K562 (cell line): ENCODE measurements around the gene CHCHD1. TPM values are rescaled to one million over a fixed set of nuclear protein-coding genes. Genes with fewer than 3 reads are reported as not detected.

Experiments used
- AFF4 ChIP-seq: sonication (generic); formaldehyde crosslinking; IDR thresholded peaks from 2 replicates; pipeline ENCODE4 v1.8.0; 2023; ENCODE audit warnings: mild to moderate bottlenecking, missing genetic modification reagents
- HOMEZ ChIP-seq: fragments of 250-450 bp; sonication (Bioruptor Pico); IDR thresholded peaks from 2 replicates; pipeline ENCODE4 v1.4.0; 2020; ENCODE audit warnings: mild to moderate bottlenecking, moderate library complexity
- MAX ChIP-seq: sonication (generic); formaldehyde crosslinking; IDR thresholded peaks from 2 replicates; pipeline ENCODE4 v1.9.0; 2022; ENCODE audit warnings: mild to moderate bottlenecking, missing genetic modification reagents
- PRMT5 ChIP-seq: sonication (generic); formaldehyde crosslinking; IDR thresholded peaks from 2 replicates; pipeline ENCODE4 v1.5.0; 2020; ENCODE audit warnings: missing genetic modification reagents
- SREBF2 ChIP-seq: sonication (generic); formaldehyde crosslinking; IDR thresholded peaks from 2 replicates; pipeline ENCODE4 v1.4.0; 2020; ENCODE audit warnings: mild to moderate bottlenecking, missing genetic modification reagents
- ZBTB40 ChIP-seq, 2 experiments: fragments of 450-650 bp in 1 of 2; sonication (generic) in 1 of 2; formaldehyde crosslinking in 1 of 2; IDR thresholded peaks; 2 replicates each; pipeline versions ENCODE4 v1.7.1 to v1.9.0; 2016 to 2022; ENCODE audit warnings: inconsistent platforms in 1 of 2, mild to moderate bottlenecking in 1 of 2, missing genetic modification reagents in 1 of 2
- ZNF778 ChIP-seq: fragments of 450-650 bp; formaldehyde crosslinking; IDR thresholded peaks from 2 replicates; pipeline ENCODE4 v1.4.0; 2020; ENCODE audit warnings: mild to moderate bottlenecking, moderate library complexity
- polyA plus RNA-seq, 8 experiments: library from polyadenylated mRNA; depleted of rRNA in 4 of 8; stranded (reverse) in 5 of 8; unstranded in 3 of 8; fragments of >200 nt; fragmentation: Nextera tagmentation in 2 of 8; fragmentation: Illumina TruSeq in 1 of 8; extraction: Ambion mirVana in 2 of 8; extraction: Trizol in 1 of 8; gene quantifications; 2 replicates each; pipeline versions ENCODE4 v1.2.1 to v1.2.3, GENCODE V29; 2011 to 2014; ENCODE audit warnings: inconsistent platforms in 1 of 8, missing spikeins in 1 of 8
- total RNA-seq, 7 experiments: library from RNA; depleted of rRNA in 6 of 7; stranded (reverse); fragments of >200 nt in 6 of 7; fragmentation: Illumina TruSeq in 2 of 7; extraction: Trizol in 2 of 7; gene quantifications; 2 replicates each; pipeline versions ENCODE4 v1.2.1 to v1.2.3, GENCODE V29; 2011 to 2021; ENCODE audit warnings: low replicate concordance in 1 of 7
- TF ChIP-seq, protein P1 (sequence below): fragments of 250-450 bp; sonication (Bioruptor Pico); IDR thresholded peaks from 2 replicates; pipeline ENCODE4 v1.5.0; 2021; ENCODE audit warnings: mild to moderate bottlenecking, borderline replicate concordance

CHCHD1 gene
- total and polyA plus RNA-seq, 9 of the 15 experiments (the other 6 are each of a cell fraction or from before 2014, with no cell fraction given) = 52.9 to 126 (median 83.4) TPM

DNA sequence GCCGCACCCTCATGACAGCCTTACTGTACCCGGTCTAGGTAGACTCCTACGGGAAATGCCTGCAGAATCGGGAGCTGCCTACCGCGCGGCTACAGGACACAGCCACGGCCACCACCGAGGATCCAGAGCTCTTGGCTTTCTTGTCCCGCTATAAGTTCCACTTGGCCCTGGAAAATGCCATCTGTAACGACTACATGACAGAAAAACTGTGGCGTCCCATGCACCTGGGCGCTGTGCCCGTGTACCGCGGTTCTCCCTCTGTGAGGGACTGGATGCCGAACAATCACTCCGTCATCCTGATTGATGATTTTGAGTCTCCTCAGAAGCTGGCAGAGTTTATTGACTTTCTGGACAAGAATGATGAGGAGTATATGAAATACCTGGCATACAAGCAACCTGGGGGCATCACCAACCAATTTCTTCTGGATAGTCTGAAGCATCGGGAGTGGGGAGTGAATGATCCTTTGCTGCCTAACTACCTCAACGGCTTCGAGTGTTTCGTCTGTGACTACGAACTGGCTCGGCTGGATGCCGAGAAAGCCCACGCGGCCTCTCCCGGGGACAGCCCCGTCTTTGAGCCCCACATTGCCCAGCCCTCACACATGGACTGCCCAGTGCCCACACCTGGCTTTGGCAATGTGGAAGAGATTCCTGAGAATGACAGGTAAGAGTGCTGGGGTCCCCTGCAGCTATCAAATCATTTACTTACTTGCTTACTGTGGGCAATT, 8.5 kb upstream of the CHCHD1 start (continued):
- no peak for TF ChIP-seq AFF4 (CRISPR knock-in tag)
- TF ChIP-seq, protein P1, sequence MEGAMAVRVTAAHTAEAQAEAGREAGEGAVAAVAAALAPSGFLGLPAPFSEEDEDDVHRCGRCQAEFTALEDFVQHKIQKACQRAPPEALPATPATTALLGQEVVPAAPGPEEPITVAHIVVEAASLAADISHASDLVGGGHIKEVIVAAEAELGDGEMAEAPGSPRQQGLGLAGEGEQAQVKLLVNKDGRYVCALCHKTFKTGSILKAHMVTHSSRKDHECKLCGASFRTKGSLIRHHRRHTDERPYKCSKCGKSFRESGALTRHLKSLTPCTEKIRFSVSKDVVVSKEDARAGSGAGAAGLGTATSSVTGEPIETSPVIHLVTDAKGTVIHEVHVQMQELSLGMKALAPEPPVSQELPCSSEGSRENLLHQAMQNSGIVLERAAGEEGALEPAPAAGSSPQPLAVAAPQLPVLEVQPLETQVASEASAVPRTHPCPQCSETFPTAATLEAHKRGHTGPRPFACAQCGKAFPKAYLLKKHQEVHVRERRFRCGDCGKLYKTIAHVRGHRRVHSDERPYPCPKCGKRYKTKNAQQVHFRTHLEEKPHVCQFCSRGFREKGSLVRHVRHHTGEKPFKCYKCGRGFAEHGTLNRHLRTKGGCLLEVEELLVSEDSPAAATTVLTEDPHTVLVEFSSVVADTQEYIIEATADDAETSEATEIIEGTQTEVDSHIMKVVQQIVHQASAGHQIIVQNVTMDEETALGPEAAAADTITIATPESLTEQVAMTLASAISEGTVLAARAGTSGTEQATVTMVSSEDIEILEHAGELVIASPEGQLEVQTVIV = no peak
- TF ChIP-seq ZBTB40 (IDR thresholded peaks at IDR 0.05) = no peak
- no peak for TF ChIP-seq ZBTB40 (CRISPR knock-in tag; IDR thresholded peaks at IDR 0.05)
- TF ChIP-seq MAX (CRISPR knock-in tag) = no peak
- TF ChIP-seq ZNF778 (CRISPR knock-in tag) = no peak
- no peak for TF ChIP-seq PRMT5 (CRISPR knock-in tag)
- TF ChIP-seq HOMEZ (CRISPR knock-in tag) = no peak
- no peak for TF ChIP-seq SREBF2 (CRISPR knock-in tag)
